Parathyroid adenoma (tissue), 2 donors: Measurements from ENCODE around the gene IGF2BP3.

Experiments
- H2AFZ ChIP-seq: fragments of 300-600 bp; sonication (generic); one replicate; pipeline ENCODE4 v1.7.0; 2017; ENCODE audit warnings: antibody characterized with exemption, mild to moderate bottlenecking
- H3K27ac ChIP-seq: fragments of 300-600 bp; sonication (generic); one replicate; pipeline ENCODE4 v1.7.0; 2017
- H3K27me3 ChIP-seq: fragments of 300-600 bp; sonication (generic); one replicate; pipeline ENCODE4 v1.7.0; 2017; ENCODE audit warnings: low read length; ENCODE audit not compliant: control insufficient read depth, insufficient read depth
- H3K36me3 ChIP-seq: fragments of 300-600 bp; sonication (generic); one replicate; pipeline ENCODE4 v1.7.0; 2017; ENCODE audit warnings: low read length; ENCODE audit not compliant: control insufficient read depth, insufficient read depth
- H3K4me1 ChIP-seq: fragments of 300-600 bp; sonication (generic); one replicate; pipeline ENCODE4 v1.7.0; 2017; ENCODE audit warnings: control low read depth
- H3K4me2 ChIP-seq: fragments of 300-600 bp; sonication (generic); one replicate; pipeline ENCODE4 v1.7.0; 2017; ENCODE audit warnings: low read length
- H3K4me3 ChIP-seq: fragments of 300-600 bp; sonication (generic); one replicate; pipeline ENCODE4 v1.7.0; 2017; ENCODE audit warnings: low read depth, low read length
- H3K79me2 ChIP-seq: fragments of 300-600 bp; sonication (generic); one replicate; pipeline ENCODE4 v1.7.0; 2017; ENCODE audit warnings: control low read depth
- H3K9ac ChIP-seq: fragments of 300-600 bp; sonication (generic); one replicate; pipeline ENCODE4 v1.7.0; 2017; ENCODE audit warnings: mild to moderate bottlenecking
- H3K9me3 ChIP-seq: fragments of 300-600 bp; sonication (generic); one replicate; pipeline ENCODE4 v1.7.0; 2017; ENCODE audit warnings: low read length; ENCODE audit not compliant: control insufficient read depth
- CTCF ChIP-seq: fragments of 300-600 bp; sonication (generic); IDR thresholded peaks from one replicate; pipeline ENCODE4 v1.7.0; 2017; ENCODE audit warnings: antibody characterized with exemption, mild to moderate bottlenecking
- donor health status: primary hyperparathyroidism.

IGF2BP3 gene

DNA sequence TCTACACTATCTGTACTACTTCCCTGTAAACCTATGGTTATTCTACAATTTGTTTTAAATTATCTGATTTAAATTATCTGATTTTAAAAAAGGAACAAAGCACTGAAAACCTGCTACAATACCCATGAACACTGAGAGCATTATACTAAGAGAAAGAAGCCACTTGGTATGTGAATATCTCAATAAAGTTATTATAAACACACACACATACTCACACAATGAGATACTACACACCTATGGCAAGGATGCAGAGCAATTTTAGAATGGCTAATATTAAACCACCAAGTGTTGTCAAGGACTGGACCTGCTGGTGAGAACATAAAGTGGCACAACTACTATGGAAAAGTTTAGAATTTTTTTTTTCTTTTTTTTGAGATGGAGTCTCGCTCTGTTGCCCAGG is 82.7 kb downstream of the IGF2BP3 start:
- Histone ChIP-seq H2AFZ (no peak overlapping the region), H3K4me2 (no peak overlapping the region), H3K27me3 (no peaks in the 10 kb centered on the region), H3K9ac (no peak overlapping the region), H3K4me1 (no peaks in the 10 kb centered on the region), H3K79me2 (no peaks in the 10 kb centered on the region), H3K27ac (no peak overlapping the region), H3K36me3 (no peaks in the 10 kb centered on the region), H3K4me3 (no peak overlapping the region), H3K9me3 (no peaks in the 10 kb centered on the region)
- no peak for TF ChIP-seq CTCF

- Histone ChIP-seq H3K36me3 (no peaks in the 10 kb centered on the region), H3K79me2 (no peaks in the 10 kb centered on the region), H2AFZ (no peak overlapping the region), H3K4me3 (no peak overlapping the region), H3K27me3 (no peaks in the 10 kb centered on the region), H3K27ac (no peak overlapping the region), H3K4me2 (no peak overlapping the region), H3K4me1 (no peaks in the 10 kb centered on the region), H3K9ac (no peak overlapping the region), H3K9me3 (no peaks in the 10 kb centered on the region)
- TF ChIP-seq CTCF: no peak
Measured at GRCh38 chr7:23385140-23385539, 85.2 kb downstream of the IGF2BP3 start.

GRCh38 chr7:23383225-23383624 is 87.1 kb downstream of the IGF2BP3 start:
- no peak for TF ChIP-seq CTCF
- Histone ChIP-seq H3K79me2 (no peaks in the 10 kb centered on the region), H3K4me3 (no peak overlapping the region), H3K9me3 (no peaks in the 10 kb centered on the region), H3K4me2 (no peak overlapping the region), H3K9ac (no peak overlapping the region), H3K27ac (no peak overlapping the region), H2AFZ (no peak overlapping the region), H3K4me1 (no peaks in the 10 kb centered on the region), H3K36me3 (no peaks in the 10 kb centered on the region), H3K27me3 (no peaks in the 10 kb centered on the region)

DNA sequence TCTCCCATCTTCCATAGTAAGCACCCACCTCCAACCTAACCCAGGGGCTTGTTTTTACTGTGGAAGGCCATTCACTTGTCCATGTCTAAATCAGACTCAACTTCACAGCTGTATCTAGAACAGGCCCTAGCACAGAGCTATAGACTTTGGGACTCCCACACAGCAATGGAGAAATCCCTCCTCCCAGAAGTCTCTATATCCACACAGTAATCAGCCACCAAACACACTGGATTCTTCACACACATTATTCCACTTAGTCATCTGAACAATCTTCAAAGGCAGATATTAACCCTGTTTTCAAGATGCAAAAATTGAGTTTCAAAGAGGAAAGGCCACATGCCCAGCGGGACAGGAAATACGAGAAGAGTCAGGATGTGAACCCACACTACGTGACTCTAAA is 89.3 kb downstream of the IGF2BP3 start:
- Histone ChIP-seq H3K4me2 (no peak overlapping the region), H3K9me3 (no peaks in the 10 kb centered on the region), H3K4me3 (no peak overlapping the region), H3K9ac (no peak overlapping the region), H3K4me1 (no peaks in the 10 kb centered on the region), H3K27me3 (no peaks in the 10 kb centered on the region), H3K36me3 (no peaks in the 10 kb centered on the region), H2AFZ (no peak overlapping the region), H3K27ac (no peak overlapping the region), H3K79me2 (no peaks in the 10 kb centered on the region)
- TF ChIP-seq CTCF: no peak

DNA sequence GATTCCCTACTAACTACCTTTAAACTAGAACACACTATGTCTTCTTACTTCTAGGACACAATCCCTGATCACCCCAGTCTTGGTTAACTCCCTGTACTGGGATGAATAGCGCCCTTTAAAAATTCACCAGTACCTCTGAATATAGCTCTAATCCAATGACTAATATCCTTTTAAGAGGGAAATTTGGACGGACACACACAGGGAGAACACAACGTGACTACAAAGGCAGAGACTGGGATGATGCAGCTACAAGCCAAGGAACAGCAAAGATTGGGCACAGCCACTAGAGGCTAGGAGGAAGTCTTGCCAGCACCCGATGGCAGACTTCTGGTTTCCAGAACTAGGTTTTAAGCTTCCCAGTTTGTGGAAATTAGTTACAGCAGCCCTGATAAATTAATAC is 89.7 kb downstream of the IGF2BP3 start:
- no peak overlapping the region for H2AFZ ChIP-seq
- H3K4me1 ChIP-seq: no peaks in the 10 kb centered on the region
- no peak overlapping the region for H3K27ac ChIP-seq
- no peak for TF ChIP-seq CTCF
- no peak overlapping the region for H3K4me2 ChIP-seq
- no peaks in the 10 kb centered on the region for H3K79me2 ChIP-seq
- no peaks in the 10 kb centered on the region for H3K9me3 ChIP-seq
- no peak overlapping the region for H3K9ac ChIP-seq
- H3K4me3 ChIP-seq: no peak overlapping the region
- no peaks in the 10 kb centered on the region for H3K36me3 ChIP-seq
- no peaks in the 10 kb centered on the region for H3K27me3 ChIP-seq
